Gastrocnemius medialis (tissue), 4 donors: ENCODE measurements around the gene CDK14.

Experiments used
- POLR2A ChIP-seq, 2 donors: fragments of 450-650 bp; IDR thresholded peaks; one replicate each; pipeline ENCODE4 v1.6.1; 2017; ENCODE audit warnings: antibody characterized with exemption in 2 of 2, mild to moderate bottlenecking in 2 of 2, moderate library complexity in 2 of 2
- TF ChIP-seq, protein P1 (sequence below), 5 experiments: fragments of 450-650 bp in 3 of 5; fragments of 200-600 bp in 2 of 5; sonication (generic) in 2 of 5; IDR thresholded peaks in 4 of 5; conservative IDR thresholded peaks in 1 of 5; 1 replicate in 4 of 5; 2 replicates in 1 of 5; pipeline ENCODE4 v1.5.1; 2016 to 2019; ENCODE audit warnings: antibody characterized with exemption in 5 of 5, mild to moderate bottlenecking in 3 of 5, moderate library complexity in 3 of 5

DNA sequence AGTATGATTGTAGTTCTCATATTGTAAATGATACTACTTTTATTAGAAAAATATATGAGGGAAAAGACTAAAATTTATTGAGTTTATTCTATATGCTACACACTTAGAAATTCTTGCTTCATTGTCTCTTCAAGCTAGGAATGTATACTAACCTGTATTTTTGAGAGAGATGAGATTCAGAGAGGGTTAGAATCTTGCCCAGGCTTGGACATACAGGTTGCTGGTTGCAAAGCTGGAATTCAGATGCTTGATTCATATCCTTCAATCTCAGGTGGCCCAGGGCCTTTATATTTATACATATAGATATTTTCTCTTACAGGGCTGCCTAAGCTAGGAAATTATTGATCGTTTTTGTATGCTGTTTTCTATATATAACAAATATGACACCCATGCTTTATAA, 324.2 kb downstream of the CDK14 start:
- TF ChIP-seq, protein P1, sequence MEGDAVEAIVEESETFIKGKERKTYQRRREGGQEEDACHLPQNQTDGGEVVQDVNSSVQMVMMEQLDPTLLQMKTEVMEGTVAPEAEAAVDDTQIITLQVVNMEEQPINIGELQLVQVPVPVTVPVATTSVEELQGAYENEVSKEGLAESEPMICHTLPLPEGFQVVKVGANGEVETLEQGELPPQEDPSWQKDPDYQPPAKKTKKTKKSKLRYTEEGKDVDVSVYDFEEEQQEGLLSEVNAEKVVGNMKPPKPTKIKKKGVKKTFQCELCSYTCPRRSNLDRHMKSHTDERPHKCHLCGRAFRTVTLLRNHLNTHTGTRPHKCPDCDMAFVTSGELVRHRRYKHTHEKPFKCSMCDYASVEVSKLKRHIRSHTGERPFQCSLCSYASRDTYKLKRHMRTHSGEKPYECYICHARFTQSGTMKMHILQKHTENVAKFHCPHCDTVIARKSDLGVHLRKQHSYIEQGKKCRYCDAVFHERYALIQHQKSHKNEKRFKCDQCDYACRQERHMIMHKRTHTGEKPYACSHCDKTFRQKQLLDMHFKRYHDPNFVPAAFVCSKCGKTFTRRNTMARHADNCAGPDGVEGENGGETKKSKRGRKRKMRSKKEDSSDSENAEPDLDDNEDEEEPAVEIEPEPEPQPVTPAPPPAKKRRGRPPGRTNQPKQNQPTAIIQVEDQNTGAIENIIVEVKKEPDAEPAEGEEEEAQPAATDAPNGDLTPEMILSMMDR (IDR thresholded peaks at IDR 0.05 in 4 of 5, conservative IDR thresholded peaks at IDR 0.05 in 1 of 5): no peak
- no peak for TF ChIP-seq POLR2A (IDR thresholded peaks at IDR 0.05)
